Ovary (tissue), 9 donors: ENCODE data around the gene KIF4B. TPM values are rescaled to one million over a fixed set of nuclear protein-coding genes. Genes with fewer than 3 reads are reported as not detected.

Experiments used
- DNase-seq, 5 donors: peaks; one replicate each; pipeline ENCODE4 v3.0.0-alpha.2; 2019 to 2020
- H3K27ac ChIP-seq, 2 donors: fragments of 200-600 bp; one replicate each; pipeline versions ENCODE4 v1.5.1 to v1.8.0; 2019 to 2022
- H3K27me3 ChIP-seq: fragments of 200-600 bp; one replicate; pipeline ENCODE4 v1.8.0; 2022
- H3K36me3 ChIP-seq: fragments of 200-600 bp; sonication (generic); one replicate; pipeline ENCODE4 v1.5.1; 2019
- H3K4me1 ChIP-seq: one replicate; pipeline ENCODE4 v1.8.1; 2013; ENCODE audit warnings: mild to moderate bottlenecking, moderate library complexity; ENCODE audit not compliant: insufficient read depth
- H3K4me3 ChIP-seq: fragments of 200-600 bp; sonication (generic); one replicate; pipeline ENCODE4 v1.5.1; 2017
- H3K9me3 ChIP-seq, 2 donors: fragments of 200-600 bp in 1 of 2; sonication (generic) in 1 of 2; one replicate each; pipeline versions ENCODE4 v1.5.1 to v1.8.1; 2013 to 2019; ENCODE audit warnings: mild to moderate bottlenecking in 1 of 2, moderate library complexity in 1 of 2
- EP300 ChIP-seq: sonication (generic); formaldehyde crosslinking; IDR thresholded peaks from one replicate; pipeline ENCODE4 v1.6.1; 2017; ENCODE audit warnings: antibody characterized with exemption
- POLR2A ChIP-seq: fragments of 450-650 bp; IDR thresholded peaks from one replicate; pipeline ENCODE4 v1.6.1; 2017; ENCODE audit warnings: antibody characterized with exemption, mild to moderate bottlenecking, moderate library complexity
- WGBS, 3 donors: extraction: QIAGEN DNeasy Blood & Tissue Kit in 1 of 3; methylation state at CpG; one replicate each; pipeline versions ENCODE4 v1.1.5 to v1.1.7; 2013 to 2017; 5-methylcytosine and 5-hydroxymethylcytosine counted together
- intact Hi-C, 4 donors: fragments of 100-400 bp; cut with DNase I; formaldehyde crosslinking; loops; one replicate each; pipeline versions ENCODE4 v1.11.0 to v1.15.1; 2022 to 2023
- polyA plus RNA-seq, 2 donors: library from polyadenylated mRNA; stranded (reverse); fragments of 200-250 nt in 1 of 2; fragments of 350-450 nt in 1 of 2; fragmentation: Illumina TruSeq in 1 of 2; extraction: RNeasy Lipid Tissue Mini Kit (QIAGEN cat#74804) in 1 of 2; gene quantifications; one replicate each; pipeline ENCODE4 v1.2.3, GENCODE V29; 2013 to 2014
- total RNA-seq, 7 donors: library from RNA; depleted of rRNA in 2 of 7; stranded (reverse); fragments of >200 nt in 2 of 7; fragmentation: NEBNext Ultra II Directional in 3 of 7; extraction: Animal tissue kit (Norgen Biotek cat#: 25700) in 3 of 7; gene quantifications; one replicate each; pipeline versions ENCODE4 v1.1.0 to v1.2.4, GENCODE V29; 2016 to 2023
- TF ChIP-seq, protein P1 (sequence below), 3 donors: fragments of 450-650 bp in 2 of 3; fragments of 200-600 bp in 1 of 3; IDR thresholded peaks; one replicate each; pipeline versions ENCODE4 v1.5.1 to v1.8.0; 2016 to 2022; ENCODE audit warnings: antibody characterized with exemption in 3 of 3, mild to moderate bottlenecking in 1 of 3
- donor health status: DM: no; HTN: no; CAD: no; lungs with moderate emphysema.
- donor health status: DM: no; HTN: no; CAD: no.
- donor health status: Bipolar disorder and iron deficiency.
- donor health status: DM: yes; HTN: yes; CAD: no.
- donor health status: DM: no; HTN: no; CAD: no.
- donor health status: DM: yes; HTN: yes; CAD: no.

KIF4B gene
- total and polyA plus RNA-seq, 9 donors = 0.12 to 0.13 TPM; not detected in 7

DNA sequence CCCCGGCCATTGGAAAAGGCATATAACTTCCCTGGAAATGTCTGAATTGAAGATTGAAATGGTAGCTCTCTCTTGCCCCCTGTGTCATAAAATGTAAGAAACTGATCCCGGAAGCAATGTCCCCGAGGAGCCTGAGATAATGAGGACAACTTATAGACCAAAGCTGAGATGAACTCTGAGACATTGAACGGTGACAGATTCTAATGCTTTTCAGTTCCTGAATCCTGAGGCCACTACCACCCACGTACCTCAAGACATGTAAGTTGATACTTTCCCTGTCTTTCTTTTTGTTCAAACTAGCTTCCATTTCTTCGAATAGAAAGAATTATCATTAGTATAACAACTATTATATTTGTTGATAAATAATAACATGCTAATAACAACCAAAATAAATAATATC lies 51.0 kb downstream of the KIF4B start:
- 73 to 84% (median 83%) methylated on average over 6 of the region's 6 CpGs for WGBS, 3 donors
- Histone ChIP-seq H3K27me3 (no peaks in the 10 kb centered on the region), H3K36me3 (no peaks in the 10 kb centered on the region), H3K4me3 (no peak overlapping the region), H3K4me1 (peaks cover 8% of the 10 kb centered on the region), H3K9me3 (no peaks in the 10 kb centered on the region), H3K27ac (no peak overlapping the region)
- intact Hi-C loops = no loop called here
- TF ChIP-seq EP300 = no peak
- TF ChIP-seq, protein P1, sequence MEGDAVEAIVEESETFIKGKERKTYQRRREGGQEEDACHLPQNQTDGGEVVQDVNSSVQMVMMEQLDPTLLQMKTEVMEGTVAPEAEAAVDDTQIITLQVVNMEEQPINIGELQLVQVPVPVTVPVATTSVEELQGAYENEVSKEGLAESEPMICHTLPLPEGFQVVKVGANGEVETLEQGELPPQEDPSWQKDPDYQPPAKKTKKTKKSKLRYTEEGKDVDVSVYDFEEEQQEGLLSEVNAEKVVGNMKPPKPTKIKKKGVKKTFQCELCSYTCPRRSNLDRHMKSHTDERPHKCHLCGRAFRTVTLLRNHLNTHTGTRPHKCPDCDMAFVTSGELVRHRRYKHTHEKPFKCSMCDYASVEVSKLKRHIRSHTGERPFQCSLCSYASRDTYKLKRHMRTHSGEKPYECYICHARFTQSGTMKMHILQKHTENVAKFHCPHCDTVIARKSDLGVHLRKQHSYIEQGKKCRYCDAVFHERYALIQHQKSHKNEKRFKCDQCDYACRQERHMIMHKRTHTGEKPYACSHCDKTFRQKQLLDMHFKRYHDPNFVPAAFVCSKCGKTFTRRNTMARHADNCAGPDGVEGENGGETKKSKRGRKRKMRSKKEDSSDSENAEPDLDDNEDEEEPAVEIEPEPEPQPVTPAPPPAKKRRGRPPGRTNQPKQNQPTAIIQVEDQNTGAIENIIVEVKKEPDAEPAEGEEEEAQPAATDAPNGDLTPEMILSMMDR (IDR thresholded peaks at IDR 0.05) = no peak
- no peak for TF ChIP-seq POLR2A
- DNase-seq = no peak

GRCh38 chr5:155066886-155067595 lies 53.5 kb downstream of the KIF4B start:
- no peak overlapping the region for H3K27ac ChIP-seq
- WGBS, 3 donors = 90 to 96% (median 93%) methylated on average over 9 of the region's 9 CpGs
- no peaks in the 10 kb centered on the region for H3K27me3 ChIP-seq
- intact Hi-C loops = no loop called here
- H3K9me3 ChIP-seq = no peaks in the 10 kb centered on the region
- DNase-seq = no peak
- H3K4me1 ChIP-seq = peaks cover 9% of the 10 kb centered on the region
- no peaks in the 10 kb centered on the region for H3K36me3 ChIP-seq
- H3K4me3 ChIP-seq = no peak overlapping the region
- no peak for TF ChIP-seq EP300
- no peak for TF ChIP-seq POLR2A
- TF ChIP-seq, protein P1 (IDR thresholded peaks at IDR 0.05) = no peak

Other genes with a start within 250 kb of the KIF4B start
- gene FAXDC2, start 163.2 kb upstream of the KIF4B start, total RNA-seq = 10 to 100 TPM; 15.2 to 40.7 (median 23.1) TPM
- gene FAXDC2, start 163.2 kb upstream of the KIF4B start, polyA plus RNA-seq = 100 to 1,000 TPM in 1 of 2 donors, 10 to 100 TPM in 1; 43.7 to 120 TPM
- 10 to 100 TPM; 34.0 to 51.0 (median 40.5) TPM for gene CNOT8, start 155.1 kb upstream of the KIF4B start, total RNA-seq
- 10 to 100 TPM; 35.4 to 40.7 TPM for gene CNOT8, start 155.1 kb upstream of the KIF4B start, polyA plus RNA-seq
- gene GEMIN5, start 75.5 kb upstream of the KIF4B start, total RNA-seq = 10 to 100 TPM; 11.1 to 20.6 (median 16.1) TPM
- 10 to 100 TPM in 1 of 2 donors, 1 to 10 TPM in 1; 6.1 to 15.0 TPM for gene GEMIN5, start 75.5 kb upstream of the KIF4B start, polyA plus RNA-seq
- 10 to 100 TPM; 21.4 to 44.0 (median 38.1) TPM for gene MRPL22, start 72.7 kb upstream of the KIF4B start, total RNA-seq
- gene MRPL22, start 72.7 kb upstream of the KIF4B start, polyA plus RNA-seq = 10 to 100 TPM; 35.4 to 54.6 TPM